Measurements from ENCODE around the gene CYS1.
A peak's percentile ranks its signal among the peaks of the same experiment; 100 is the strongest.

The CYS1 gene

DNA sequence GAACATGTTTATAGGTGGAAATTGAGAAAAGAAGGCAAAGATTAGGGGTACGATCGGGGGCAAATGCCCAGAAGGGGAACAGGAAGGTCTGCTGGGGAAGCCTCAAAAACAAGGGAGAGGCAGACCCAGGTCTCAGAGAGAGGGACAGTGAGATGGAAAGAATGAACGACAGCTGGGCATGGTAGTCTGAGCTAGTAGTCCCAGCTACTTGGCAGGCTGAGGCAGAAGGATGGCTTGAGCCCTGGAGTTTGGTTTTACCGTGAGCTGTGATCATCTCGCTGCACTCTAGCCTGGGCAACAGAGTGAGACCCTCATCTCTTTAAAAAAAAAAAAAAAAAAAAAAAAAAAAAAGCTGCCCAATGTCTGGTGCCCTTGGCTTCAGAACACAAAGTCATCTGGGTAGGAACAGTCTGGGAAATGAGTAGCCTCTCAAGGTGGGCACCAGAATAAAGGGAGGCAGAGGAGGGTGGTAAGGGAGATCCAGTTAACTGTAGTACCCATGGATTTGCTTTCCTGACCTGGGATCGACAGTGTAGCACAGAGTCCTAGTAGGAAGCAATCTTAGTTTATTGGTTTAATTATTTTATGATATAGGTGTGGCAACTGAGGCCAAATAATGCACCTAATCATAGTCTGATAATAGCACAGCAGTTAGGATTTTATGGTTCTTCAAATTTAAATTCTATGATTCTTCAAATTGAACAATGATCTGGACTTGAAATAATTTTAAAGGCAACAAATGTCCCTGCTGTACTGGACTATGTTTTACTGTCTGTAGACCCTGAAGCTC, 45.8 kb upstream of the CYS1 start:
- peaks cover 5% of the 10 kb centered on the region for H3K4me1 ChIP-seq
- H3K36me3 ChIP-seq (ENCODE audit: control insufficient read depth, insufficient read depth, low read length), result no peaks in the 10 kb centered on the region
- H3K4me2 ChIP-seq (ENCODE audit: low read length), result no peak overlapping the region
- no peak overlapping the region for H2AFZ ChIP-seq
- H3K9ac ChIP-seq, result no peak overlapping the region
- no peaks in the 10 kb centered on the region for H3K9me3 ChIP-seq (ENCODE audit: control insufficient read depth, low read length)
- no peak overlapping the region for H3K4me3 ChIP-seq (ENCODE audit: low read depth, low read length)
- peaks cover 2% of the 10 kb centered on the region for H3K27me3 ChIP-seq (ENCODE audit: control insufficient read depth, insufficient read depth, low read length)
- no peak overlapping the region for H3K27ac ChIP-seq
- no peaks in the 10 kb centered on the region for H3K79me2 ChIP-seq
- TF ChIP-seq, protein P1, sequence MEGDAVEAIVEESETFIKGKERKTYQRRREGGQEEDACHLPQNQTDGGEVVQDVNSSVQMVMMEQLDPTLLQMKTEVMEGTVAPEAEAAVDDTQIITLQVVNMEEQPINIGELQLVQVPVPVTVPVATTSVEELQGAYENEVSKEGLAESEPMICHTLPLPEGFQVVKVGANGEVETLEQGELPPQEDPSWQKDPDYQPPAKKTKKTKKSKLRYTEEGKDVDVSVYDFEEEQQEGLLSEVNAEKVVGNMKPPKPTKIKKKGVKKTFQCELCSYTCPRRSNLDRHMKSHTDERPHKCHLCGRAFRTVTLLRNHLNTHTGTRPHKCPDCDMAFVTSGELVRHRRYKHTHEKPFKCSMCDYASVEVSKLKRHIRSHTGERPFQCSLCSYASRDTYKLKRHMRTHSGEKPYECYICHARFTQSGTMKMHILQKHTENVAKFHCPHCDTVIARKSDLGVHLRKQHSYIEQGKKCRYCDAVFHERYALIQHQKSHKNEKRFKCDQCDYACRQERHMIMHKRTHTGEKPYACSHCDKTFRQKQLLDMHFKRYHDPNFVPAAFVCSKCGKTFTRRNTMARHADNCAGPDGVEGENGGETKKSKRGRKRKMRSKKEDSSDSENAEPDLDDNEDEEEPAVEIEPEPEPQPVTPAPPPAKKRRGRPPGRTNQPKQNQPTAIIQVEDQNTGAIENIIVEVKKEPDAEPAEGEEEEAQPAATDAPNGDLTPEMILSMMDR (IDR thresholded peaks at IDR 0.05), result no peak

DNA sequence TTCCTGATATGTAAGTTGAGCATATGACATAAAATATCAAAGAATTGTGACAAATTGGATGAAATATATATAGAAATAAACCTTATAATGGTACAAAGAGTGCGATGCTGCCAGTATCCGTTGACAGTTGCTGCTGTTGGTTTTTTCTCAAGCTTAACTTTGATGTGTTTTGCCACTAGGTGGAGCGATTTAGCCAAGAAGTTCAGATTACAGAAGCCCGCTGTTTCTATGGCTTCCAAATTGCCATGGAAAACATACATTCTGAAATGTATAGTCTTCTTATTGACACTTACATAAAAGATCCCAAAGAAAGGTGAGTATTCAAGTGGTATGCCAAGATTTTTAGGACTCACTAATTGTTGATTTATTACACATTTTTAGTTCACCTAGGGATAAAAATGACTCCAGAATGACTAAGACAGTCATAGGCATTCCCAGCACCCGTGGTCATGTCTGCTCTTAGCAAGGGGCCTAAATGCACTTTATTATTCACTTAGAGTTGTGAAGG, 44.4 kb upstream of the CYS1 start:
- H3K27me3 ChIP-seq (ENCODE audit: control insufficient read depth, insufficient read depth, low read length), result peaks cover 2% of the 10 kb centered on the region
- no peaks in the 10 kb centered on the region for H3K36me3 ChIP-seq (ENCODE audit: control insufficient read depth, insufficient read depth, low read length)
- no peak overlapping the region for H2AFZ ChIP-seq
- H3K9me3 ChIP-seq (ENCODE audit: control insufficient read depth, low read length), result no peaks in the 10 kb centered on the region
- H3K79me2 ChIP-seq, result no peaks in the 10 kb centered on the region
- H3K9ac ChIP-seq, result no peak overlapping the region
- peaks cover 10% of the 10 kb centered on the region for H3K4me1 ChIP-seq
- H3K27ac ChIP-seq, result no peak overlapping the region
- H3K4me3 ChIP-seq (ENCODE audit: low read depth, low read length), result no peak overlapping the region
- H3K4me2 ChIP-seq (ENCODE audit: low read length), result no peak overlapping the region
- TF ChIP-seq, protein P1 (IDR thresholded peaks at IDR 0.05), result peak; percentile 70

GRCh38 chr2:10123281-10123680, 43.1 kb upstream of the CYS1 start:
- Histone ChIP-seq H3K27me3 (ENCODE audit: control insufficient read depth, insufficient read depth, low read length) (peaks cover 2% of the 10 kb centered on the region), H3K9me3 (ENCODE audit: control insufficient read depth, low read length) (no peaks in the 10 kb centered on the region), H3K27ac (no peak overlapping the region), H3K79me2 (no peaks in the 10 kb centered on the region), H3K4me3 (ENCODE audit: low read depth, low read length) (no peak overlapping the region), H3K4me1 (peaks cover 10% of the 10 kb centered on the region), H3K36me3 (ENCODE audit: control insufficient read depth, insufficient read depth, low read length) (no peaks in the 10 kb centered on the region), H3K9ac (no peak overlapping the region), H2AFZ (no peak overlapping the region), H3K4me2 (ENCODE audit: low read length) (no peak overlapping the region)
- TF ChIP-seq, protein P1 (IDR thresholded peaks at IDR 0.05), result no peak

DNA sequence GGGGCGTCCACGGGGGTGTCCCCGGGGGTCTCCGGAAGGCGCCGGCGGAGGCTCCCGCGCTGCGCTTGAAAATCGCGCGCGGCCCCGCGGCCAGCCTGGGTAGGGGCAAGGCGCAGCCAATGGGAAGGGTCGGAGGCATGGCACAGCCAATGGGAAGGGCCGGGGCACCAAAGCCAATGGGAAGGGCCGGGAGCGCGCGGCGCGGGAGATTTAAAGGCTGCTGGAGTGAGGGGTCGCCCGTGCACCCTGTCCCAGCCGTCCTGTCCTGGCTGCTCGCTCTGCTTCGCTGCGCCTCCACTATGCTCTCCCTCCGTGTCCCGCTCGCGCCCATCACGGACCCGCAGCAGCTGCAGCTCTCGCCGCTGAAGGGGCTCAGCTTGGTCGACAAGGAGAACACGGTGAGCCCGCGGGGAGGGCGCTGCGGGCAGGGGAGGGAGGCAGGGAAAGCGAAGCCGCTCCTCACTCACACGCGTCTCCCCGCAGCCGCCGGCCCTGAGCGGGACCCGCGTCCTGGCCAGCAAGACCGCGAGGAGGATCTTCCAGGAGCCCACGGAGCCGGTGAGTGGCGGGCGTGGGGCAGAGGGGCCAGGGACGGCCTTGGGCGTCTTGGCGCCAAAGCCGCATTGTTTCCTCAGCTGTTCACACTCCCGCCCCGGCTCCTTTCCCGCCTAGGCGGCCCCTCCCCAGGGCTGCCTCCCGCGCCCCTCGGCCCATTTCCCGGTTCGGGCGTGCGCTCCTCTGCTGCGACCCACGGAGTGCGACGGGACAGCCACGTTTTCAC, 42.5 kb upstream of the CYS1 start, which contains the start of gene RRM2:
Gene RRM2, plus strand, starts transcription at position 240 of the 781 bp plus-strand sequence. Its CDS starts 60 bp downstream, at position 300.
- no peak within 1 kb of the TSS for H3K27ac ChIP-seq

More for the DNA sequence above, 42.5 kb upstream of the CYS1 start, which contains the start of gene RRM2:
- peak within 1 kb of the TSS; percentile 40 for H2AFZ ChIP-seq
- peak within 1 kb of the TSS; percentile 47 for H3K4me3 ChIP-seq (ENCODE audit: low read depth, low read length)
- peak within 1 kb of the TSS; percentile 80 for H3K4me2 ChIP-seq (ENCODE audit: low read length)
- H3K36me3 ChIP-seq (ENCODE audit: control insufficient read depth, insufficient read depth, low read length), result no peaks in the 10 kb centered on the region
- H3K79me2 ChIP-seq, result no peaks in the 10 kb centered on the region
- H3K9me3 ChIP-seq (ENCODE audit: control insufficient read depth, low read length), result no peaks in the 10 kb centered on the region
- H3K9ac ChIP-seq, result no peak within 1 kb of the TSS
- H3K27me3 ChIP-seq (ENCODE audit: control insufficient read depth, insufficient read depth, low read length), result peaks cover 2% of the 10 kb centered on the region
- TF ChIP-seq, protein P1 (IDR thresholded peaks at IDR 0.05), result no peak
- peaks cover 10% of the 10 kb centered on the region for H3K4me1 ChIP-seq

All from parathyroid adenoma (tissue), 2 donors.